ENCODE data around the gene RERE.

Gene RERE

GRCh38 chr1:8555582-8555981, 261.9 kb downstream of the RERE start:
- no peaks in the 10 kb centered on the region for H3K79me2 ChIP-seq (ENCODE audit: insufficient read depth, low read length)
- H3K4me2 ChIP-seq (ENCODE audit: low read depth, low read length, poor library complexity, severe bottlenecking) = no peak overlapping the region
- H2AFZ ChIP-seq (ENCODE audit: low read depth, low read length, severe bottlenecking) = no peak overlapping the region
- H3F3A ChIP-seq (ENCODE audit: insufficient read depth) = 0 out of 2 replicates have a peak, but pooled peaks cover 8% of the 10 kb centered on the region
- no peaks in the 10 kb centered on the region for H3K36me3 ChIP-seq (ENCODE audit: low read length)
- no peak overlapping the region for H3K27ac ChIP-seq (ENCODE audit: low read depth, low read length)
- no peaks in the 10 kb centered on the region for H3K27me3 ChIP-seq (ENCODE audit: low read length)
- no peaks in the 10 kb centered on the region for H4K20me1 ChIP-seq (ENCODE audit: low read depth, low read length)
- H3K9me2 ChIP-seq (replicated peaks; ENCODE audit: insufficient read depth, low read length) = no peaks in the 10 kb centered on the region
- no peak for TF ChIP-seq CTCF (IDR thresholded peaks at IDR 0.05; ENCODE audit: insufficient read depth, low read length, poor library complexity, severe bottlenecking)
- no peak for TF ChIP-seq EZH2phosphoT487 (conservative IDR thresholded peaks at IDR 0.05; ENCODE audit: low read length)
- no peak overlapping the region for H3K9ac ChIP-seq (ENCODE audit: low read length)
- H3K9me3 ChIP-seq (ENCODE audit: insufficient read depth, low read length) = no peaks in the 10 kb centered on the region
- no peak overlapping the region for H3K4me3 ChIP-seq (ENCODE audit: insufficient read depth, low read length, poor library complexity, severe bottlenecking)

DNA sequence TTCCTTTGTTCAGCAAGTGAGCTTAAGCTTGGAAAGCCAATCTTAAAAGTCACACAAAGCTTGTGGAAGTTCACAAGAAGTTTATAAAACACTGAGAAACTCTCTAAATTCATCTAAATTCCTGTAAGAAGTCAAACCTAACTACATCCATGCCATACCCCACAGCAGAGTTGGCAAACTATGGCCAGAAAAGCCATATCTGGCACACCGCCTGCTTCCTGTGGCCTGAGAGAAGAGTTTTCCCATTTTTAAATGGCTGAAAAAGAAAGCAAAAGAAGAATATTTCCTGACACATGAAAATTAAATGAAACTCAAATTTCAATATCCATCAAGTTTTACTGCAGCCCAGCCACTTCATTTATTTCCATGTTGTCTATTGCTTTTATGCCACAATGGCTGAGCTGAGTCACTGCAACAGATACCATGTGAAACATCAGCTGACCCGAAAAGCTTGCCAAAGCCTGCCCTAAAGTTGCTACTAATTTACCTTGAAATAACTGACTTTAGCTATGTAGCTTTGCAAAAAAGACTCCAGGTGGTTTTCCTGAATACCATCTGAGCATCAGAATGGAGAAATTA, 262.4 kb downstream of the RERE start:
- Histone ChIP-seq H3K27me3 (ENCODE audit: low read length) (no peaks in the 10 kb centered on the region), H3K4me3 (ENCODE audit: insufficient read depth, low read length, poor library complexity, severe bottlenecking) (no peak overlapping the region), H3K79me2 (ENCODE audit: insufficient read depth, low read length) (no peaks in the 10 kb centered on the region), H3K27ac (ENCODE audit: low read depth, low read length) (no peak overlapping the region), H3F3A (ENCODE audit: insufficient read depth) (0 out of 2 replicates have a peak, but pooled peaks cover 8% of the 10 kb centered on the region), H3K4me2 (ENCODE audit: low read depth, low read length, poor library complexity, severe bottlenecking) (no peak overlapping the region), H3K9me3 (ENCODE audit: insufficient read depth, low read length) (no peaks in the 10 kb centered on the region), H2AFZ (ENCODE audit: low read depth, low read length, severe bottlenecking) (no peak overlapping the region), H3K9me2 (replicated peaks; ENCODE audit: insufficient read depth, low read length) (no peaks in the 10 kb centered on the region), H3K9ac (ENCODE audit: low read length) (no peak overlapping the region), H4K20me1 (ENCODE audit: low read depth, low read length) (no peaks in the 10 kb centered on the region), H3K36me3 (ENCODE audit: low read length) (no peaks in the 10 kb centered on the region)
- no peak for TF ChIP-seq EZH2phosphoT487 (conservative IDR thresholded peaks at IDR 0.05; ENCODE audit: low read length)

DNA sequence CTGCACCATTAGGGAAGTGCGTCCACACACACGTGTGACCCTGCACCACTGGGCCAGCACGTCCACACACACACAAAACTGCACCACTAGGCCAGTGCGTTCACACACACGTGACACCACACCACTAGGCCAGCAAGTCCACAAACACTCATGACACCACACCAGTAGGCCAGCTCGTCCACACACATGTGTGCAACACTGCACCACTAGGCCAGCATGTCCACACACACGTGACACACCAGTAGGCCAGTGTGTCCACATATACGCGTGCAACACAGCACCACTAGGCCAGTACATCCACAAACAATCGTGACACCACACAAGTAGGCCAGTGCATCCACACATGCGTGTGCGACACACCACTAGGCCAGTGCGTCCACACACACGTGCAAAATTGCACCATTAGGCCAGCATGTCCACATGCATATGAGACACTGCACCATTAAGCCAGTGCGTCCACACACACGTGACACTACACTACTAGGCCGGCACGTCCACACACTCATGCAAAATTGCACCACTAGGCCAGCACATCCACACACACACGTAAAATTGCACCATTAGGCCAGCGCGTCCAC, 264.5 kb downstream of the RERE start:
- Histone ChIP-seq H3K27me3 (ENCODE audit: low read length) (no peaks in the 10 kb centered on the region), H3K9me3 (ENCODE audit: insufficient read depth, low read length) (no peaks in the 10 kb centered on the region), H3K4me2 (ENCODE audit: low read depth, low read length, poor library complexity, severe bottlenecking) (no peak overlapping the region), H3K4me3 (ENCODE audit: insufficient read depth, low read length, poor library complexity, severe bottlenecking) (no peak overlapping the region), H3K9ac (ENCODE audit: low read length) (no peak overlapping the region), H3K36me3 (ENCODE audit: low read length) (no peaks in the 10 kb centered on the region), H3K27ac (ENCODE audit: low read depth, low read length) (no peak overlapping the region), H2AFZ (ENCODE audit: low read depth, low read length, severe bottlenecking) (no peak overlapping the region), H4K20me1 (ENCODE audit: low read depth, low read length) (no peaks in the 10 kb centered on the region), H3F3A (ENCODE audit: insufficient read depth) (0 out of 2 replicates have a peak, but pooled peaks cover 8% of the 10 kb centered on the region), H3K9me2 (replicated peaks; ENCODE audit: insufficient read depth, low read length) (no peaks in the 10 kb centered on the region), H3K79me2 (ENCODE audit: insufficient read depth, low read length) (no peaks in the 10 kb centered on the region)
- TF ChIP-seq CTCF (IDR thresholded peaks at IDR 0.05; ENCODE audit: insufficient read depth, low read length, poor library complexity, severe bottlenecking) = no peak
- no peak for TF ChIP-seq EZH2phosphoT487 (conservative IDR thresholded peaks at IDR 0.05; ENCODE audit: low read length)

All from SU-DHL-6 (cell line).